ENCODE measurements around the gene IGSF21.

Gene IGSF21

DNA sequence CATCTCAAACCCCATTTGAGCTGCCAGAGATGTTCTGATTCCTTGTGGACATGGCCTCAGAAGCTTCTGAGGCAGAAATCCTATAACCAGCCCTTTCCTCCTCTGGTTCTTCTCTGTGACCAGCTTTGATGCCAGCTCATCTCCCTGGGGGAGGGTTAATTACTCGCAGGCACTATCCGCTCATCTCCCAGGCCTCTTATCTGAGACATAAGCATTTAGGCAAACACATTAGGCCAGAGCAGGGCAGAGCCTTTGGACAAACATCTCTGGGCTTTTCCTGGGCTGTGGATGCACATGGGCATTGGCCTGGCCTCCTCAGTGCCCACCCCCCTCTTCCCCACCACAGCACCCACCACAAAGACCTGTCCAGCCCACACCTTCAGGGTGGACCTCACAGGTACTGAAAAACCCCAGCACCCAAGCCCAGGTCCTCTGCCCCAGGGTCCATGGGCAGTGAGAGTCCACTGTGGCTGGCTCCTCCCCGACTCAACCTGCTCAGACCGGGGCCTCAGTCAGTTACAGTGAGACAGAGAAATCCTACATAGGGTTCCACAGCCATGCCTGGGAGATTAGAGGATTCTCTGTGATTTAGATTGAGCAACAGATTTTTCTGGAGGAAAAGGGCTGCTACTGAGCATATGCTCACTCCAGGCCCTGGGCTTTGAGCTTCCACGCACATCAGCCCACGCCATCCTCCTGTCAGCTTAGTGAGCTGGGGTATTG lies 26.9 kb downstream of the IGSF21 start:
- DNase-seq (ENCODE audit: low read depth): no peak
- TF ChIP-seq, protein P1, sequence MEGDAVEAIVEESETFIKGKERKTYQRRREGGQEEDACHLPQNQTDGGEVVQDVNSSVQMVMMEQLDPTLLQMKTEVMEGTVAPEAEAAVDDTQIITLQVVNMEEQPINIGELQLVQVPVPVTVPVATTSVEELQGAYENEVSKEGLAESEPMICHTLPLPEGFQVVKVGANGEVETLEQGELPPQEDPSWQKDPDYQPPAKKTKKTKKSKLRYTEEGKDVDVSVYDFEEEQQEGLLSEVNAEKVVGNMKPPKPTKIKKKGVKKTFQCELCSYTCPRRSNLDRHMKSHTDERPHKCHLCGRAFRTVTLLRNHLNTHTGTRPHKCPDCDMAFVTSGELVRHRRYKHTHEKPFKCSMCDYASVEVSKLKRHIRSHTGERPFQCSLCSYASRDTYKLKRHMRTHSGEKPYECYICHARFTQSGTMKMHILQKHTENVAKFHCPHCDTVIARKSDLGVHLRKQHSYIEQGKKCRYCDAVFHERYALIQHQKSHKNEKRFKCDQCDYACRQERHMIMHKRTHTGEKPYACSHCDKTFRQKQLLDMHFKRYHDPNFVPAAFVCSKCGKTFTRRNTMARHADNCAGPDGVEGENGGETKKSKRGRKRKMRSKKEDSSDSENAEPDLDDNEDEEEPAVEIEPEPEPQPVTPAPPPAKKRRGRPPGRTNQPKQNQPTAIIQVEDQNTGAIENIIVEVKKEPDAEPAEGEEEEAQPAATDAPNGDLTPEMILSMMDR (IDR thresholded peaks at IDR 0.05; ENCODE audit: insufficient read depth, low read depth, low read length, missing control alignments): no peak
- no peak overlapping the region for H3K4me3 ChIP-seq (ENCODE audit: low read length)

DNA sequence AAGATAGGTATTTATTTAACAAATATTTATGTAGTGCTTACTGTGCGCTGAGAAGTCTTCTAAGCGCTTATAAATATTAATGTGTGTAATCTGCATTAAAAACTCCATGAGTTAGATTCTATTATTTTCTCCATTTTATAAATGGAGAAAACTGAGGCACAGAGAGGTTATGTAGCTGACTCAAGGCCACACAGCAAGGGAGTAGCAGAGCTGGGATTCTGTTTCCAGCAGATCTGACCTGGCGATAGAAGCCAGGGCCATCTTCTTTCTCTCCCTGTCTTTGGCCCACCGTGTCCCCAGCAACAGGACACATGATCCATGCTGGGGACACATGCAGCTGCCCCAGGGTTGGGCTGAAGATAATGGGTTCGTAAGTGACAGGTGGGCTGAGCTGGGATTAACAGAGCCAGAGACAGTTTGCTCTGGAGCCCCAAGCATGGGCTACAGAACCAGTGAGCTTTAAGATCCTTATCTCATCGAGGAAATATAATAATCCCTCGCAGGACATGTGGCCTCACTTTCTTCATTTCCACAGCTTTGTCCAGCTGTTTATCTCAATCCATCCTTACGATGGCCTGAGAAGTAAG lies 30.3 kb downstream of the IGSF21 start:
- TF ChIP-seq, protein P1 (IDR thresholded peaks at IDR 0.05; ENCODE audit: insufficient read depth, low read depth, low read length, missing control alignments): no peak
- DNase-seq (ENCODE audit: low read depth): no peak
- no peak overlapping the region for H3K4me3 ChIP-seq (ENCODE audit: low read length)

DNA sequence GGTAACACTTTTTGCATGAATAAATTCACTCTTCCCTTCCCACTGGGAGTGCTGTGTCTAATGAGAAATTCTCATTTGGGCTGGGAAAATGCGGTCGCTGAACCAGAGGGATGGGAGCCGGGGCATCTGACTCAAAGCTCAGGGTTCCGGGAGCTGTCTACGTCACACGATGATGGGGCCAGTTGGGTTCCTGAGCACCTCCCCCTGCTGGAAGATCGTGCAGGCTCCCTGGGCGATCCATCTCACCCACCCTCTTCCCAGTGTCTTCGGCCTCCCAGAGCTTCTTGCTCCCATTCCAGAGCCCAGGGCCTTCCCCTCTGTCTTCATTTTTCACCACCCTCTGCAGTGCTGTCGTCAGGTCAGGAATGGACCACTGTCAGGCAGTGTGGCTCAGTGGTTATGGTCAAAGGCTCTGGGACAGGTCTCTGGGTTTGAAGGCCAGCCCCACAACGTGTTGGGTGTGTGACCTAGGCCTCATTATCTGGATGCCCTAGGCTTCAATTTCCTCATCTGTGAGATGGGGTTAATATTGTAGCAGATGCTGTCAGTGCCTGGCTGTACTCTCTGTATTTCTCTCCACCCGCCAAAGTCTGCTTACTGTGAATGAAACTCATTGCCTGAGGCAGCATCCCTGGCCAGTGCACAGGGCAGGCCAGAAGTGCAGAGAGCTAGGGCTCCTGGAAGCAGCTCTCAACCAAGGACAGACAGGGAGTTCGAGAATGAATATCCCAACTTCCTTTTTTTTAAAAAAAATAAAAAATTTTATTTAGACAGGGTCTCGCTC lies 31.8 kb downstream of the IGSF21 start:
- TF ChIP-seq, protein P1 (IDR thresholded peaks at IDR 0.05; ENCODE audit: insufficient read depth, low read depth, low read length, missing control alignments): no peak
- H3K4me3 ChIP-seq (ENCODE audit: low read length): no peak overlapping the region
- no peak for DNase-seq (ENCODE audit: low read depth)

DNA sequence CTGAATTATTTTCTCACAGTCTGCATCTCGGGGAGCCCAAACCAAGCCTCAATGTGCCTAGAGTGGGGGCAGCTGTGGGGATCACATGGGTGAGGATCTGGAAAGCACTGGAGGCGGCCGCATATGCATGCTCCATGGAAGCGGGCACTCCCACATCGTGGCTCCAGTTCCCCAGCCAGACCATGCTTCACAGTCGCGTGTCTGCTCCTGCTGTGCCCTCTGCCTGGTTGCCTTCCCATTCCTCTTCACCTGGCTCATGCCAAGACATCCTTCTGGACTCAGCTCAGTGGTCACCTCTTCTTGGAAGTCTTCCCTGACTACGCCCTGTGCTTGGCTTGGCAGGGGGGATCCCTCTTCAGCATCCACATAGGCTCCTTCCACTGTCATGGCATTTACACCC lies 32.8 kb downstream of the IGSF21 start:
- H3K4me3 ChIP-seq (ENCODE audit: low read length): no peak overlapping the region
- DNase-seq (ENCODE audit: low read depth): no peak
- TF ChIP-seq, protein P1 (IDR thresholded peaks at IDR 0.05; ENCODE audit: insufficient read depth, low read depth, low read length, missing control alignments): no peak

DNA sequence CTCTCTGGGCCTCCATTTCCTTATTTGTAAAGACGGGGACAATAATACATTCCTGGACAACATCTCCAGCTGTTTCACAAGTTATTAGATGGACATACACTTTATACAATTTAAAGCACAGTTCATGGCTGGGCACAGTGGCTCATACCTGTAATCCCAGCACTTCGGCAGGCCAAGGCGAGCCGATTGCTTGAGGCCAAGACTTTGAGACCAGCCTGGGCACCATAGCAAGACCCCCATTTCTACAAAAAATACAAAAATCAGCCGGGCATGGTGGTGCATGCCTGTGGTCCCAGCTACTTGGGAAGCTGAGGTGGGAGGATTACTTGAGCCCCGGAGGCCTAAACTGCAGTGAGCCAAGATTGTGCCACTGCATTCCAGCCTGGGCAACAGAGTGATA lies 34.1 kb downstream of the IGSF21 start:
- no peak for DNase-seq (ENCODE audit: low read depth)
- TF ChIP-seq, protein P1 (IDR thresholded peaks at IDR 0.05; ENCODE audit: insufficient read depth, low read depth, low read length, missing control alignments): no peak

DNA sequence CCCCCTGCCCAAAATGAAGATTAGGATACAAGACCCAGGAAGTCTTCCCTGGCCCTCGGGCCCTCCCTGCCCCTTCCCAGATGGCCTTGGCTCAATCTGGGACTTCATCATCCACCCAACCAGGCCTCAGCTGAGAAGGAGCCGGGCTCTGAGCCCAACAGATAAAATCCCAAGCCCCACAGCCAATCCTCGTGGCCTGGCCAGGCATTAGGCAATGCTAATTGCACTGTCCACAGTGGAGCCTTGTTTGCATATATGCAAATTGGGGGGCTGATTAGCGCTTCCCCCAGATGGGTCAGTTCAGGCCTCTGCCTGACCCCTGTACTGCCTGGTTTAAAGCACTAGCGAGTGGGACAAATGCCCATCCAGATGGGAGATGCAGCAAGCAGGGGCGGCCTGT lies 34.9 kb downstream of the IGSF21 start:
- no peak overlapping the region for H3K4me3 ChIP-seq (ENCODE audit: low read length)
- no peak for DNase-seq (ENCODE audit: low read depth)
- TF ChIP-seq, protein P1 (IDR thresholded peaks at IDR 0.05; ENCODE audit: insufficient read depth, low read depth, low read length, missing control alignments): no peak

More for the DNA sequence above, 34.1 kb downstream of the IGSF21 start:
- no peak overlapping the region for H3K4me3 ChIP-seq (ENCODE audit: low read length)

Data from epithelial cell of esophagus (primary cell).